HG03460 (cell line): ENCODE results near the gene ZNF74.
"Not testable (repeated sequence)": the region's sequence is repeated elsewhere in the genome, so short reads cannot be mapped to it uniquely, and the experiment has no call there.

ENCODE experiments used
- ATAC-seq: cut with Tn5 transposase; IDR thresholded peaks from one replicate; pipeline ENCODE4 v1.9.1; 2021; ENCODE audit not compliant: unreplicated experiment

ZNF74 gene

DNA sequence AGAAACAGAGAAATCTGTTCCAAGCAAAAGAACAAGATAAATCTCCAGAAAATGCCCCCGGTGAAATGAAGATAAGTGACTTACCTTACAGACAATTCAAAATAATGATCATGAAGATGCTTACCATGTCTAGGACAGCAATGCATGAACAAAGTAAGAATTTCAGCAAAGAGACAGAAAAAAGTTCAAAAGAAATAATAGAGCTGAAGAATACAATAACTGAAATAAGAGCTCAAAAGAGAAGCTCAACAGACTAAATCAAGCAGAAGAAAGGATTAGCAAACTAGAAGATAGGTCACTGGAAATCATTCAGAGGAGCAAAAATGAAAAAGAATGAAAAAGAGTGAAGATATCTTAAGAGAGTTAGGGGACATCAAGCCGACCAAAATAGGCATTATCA lies 19.8 kb upstream of the ZNF74 start:
- ATAC-seq = not testable (repeated sequence)

DNA sequence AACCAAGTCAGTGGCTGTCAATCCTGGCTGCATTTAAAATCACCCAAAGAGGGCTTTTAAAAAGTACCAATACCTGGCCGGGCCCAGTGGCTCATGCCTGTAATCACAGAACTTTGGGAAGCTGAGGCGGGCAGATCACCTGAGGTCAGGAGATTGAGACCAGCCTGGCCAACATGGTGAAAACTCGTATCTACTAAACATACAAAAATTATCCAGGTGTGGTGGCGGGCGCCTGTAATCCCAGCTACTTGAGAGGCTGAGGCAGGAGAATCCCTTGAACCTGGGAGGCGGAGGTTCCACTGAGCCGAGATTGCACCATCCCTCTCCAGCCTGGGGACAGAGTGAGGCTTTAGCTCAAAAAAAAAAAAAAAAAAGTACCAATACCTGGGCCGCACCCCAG lies 17.7 kb upstream of the ZNF74 start:
- ATAC-seq = not testable (repeated sequence)

DNA sequence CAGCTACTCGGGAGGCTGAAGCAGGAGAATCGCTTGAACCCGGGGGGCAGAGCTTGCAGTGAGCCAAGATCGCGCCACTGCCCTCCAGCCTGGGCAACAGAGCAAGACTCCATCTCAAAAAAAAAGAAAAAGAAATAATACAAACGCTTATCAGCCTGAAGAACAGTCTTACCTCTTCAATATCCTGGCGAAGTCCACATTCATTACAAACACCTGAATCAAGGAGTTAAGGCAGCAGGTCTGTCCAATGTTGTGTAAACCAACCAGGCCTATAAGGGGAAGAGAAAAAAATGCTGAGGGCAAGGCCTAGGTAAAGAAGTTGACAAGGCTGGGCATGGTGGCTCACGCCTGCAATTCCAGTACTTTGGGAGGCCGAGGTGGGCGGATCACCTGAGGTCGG lies 17.0 kb upstream of the ZNF74 start:
- not testable (repeated sequence) for ATAC-seq

DNA sequence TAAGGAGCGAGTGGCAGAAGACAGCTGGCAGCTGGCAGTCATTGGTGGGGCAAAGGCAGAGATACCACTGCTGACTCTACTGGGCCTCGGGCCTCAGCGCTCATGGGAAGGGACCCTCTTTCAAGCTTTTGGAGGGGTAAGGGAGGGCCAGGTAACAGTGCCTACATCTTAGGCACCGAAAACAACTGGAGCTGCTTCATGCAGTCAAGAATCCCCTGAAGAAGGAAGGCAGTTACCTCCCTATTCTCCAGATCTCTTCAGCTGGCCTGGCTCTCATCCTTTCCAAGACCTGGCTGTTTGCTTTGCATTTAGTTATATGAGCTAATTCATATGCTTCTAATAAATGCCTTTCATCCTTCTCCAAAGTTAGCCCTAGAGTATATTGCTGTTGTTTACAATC lies 15.8 kb upstream of the ZNF74 start:
- ATAC-seq = no peak

DNA sequence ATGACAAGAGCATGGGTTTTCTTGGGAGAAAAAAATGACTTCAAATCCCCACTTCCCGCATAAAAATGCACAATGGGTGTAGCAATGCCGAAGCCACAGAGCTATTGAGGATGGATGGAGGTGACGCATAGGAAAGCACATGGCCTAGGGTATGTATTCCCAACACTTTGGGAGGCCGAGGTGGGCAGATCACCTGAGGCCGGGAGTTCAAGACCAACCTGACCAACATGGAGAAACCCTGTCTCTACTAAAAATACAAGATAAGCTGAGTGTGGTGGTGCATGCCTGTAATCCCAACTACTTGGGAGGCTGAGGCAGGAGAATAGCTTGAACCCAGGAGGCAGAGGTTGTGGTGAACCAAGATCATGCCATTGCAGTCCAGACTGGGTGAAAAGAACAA lies 15.3 kb upstream of the ZNF74 start:
- not testable (repeated sequence) for ATAC-seq

DNA sequence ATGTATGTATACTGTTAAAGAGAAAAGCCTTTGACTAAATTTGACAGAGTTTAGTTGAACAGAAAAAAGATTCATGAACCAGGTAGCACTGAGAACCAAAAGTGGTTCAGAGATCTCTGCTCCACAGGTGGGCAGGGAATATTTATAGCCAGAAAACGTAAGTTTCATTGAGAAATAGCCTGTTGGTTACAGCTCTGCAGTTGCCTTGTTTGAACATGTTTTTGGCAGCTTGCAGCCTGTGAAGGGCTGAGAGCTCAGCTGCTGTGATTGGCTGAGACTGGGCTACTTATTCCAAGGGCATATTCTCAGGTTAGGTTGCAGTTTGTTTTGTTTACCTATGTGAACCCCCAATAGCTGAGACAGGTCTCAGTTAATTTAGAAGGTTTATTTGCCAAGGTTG lies 13.5 kb upstream of the ZNF74 start:
- ATAC-seq = no peak

DNA sequence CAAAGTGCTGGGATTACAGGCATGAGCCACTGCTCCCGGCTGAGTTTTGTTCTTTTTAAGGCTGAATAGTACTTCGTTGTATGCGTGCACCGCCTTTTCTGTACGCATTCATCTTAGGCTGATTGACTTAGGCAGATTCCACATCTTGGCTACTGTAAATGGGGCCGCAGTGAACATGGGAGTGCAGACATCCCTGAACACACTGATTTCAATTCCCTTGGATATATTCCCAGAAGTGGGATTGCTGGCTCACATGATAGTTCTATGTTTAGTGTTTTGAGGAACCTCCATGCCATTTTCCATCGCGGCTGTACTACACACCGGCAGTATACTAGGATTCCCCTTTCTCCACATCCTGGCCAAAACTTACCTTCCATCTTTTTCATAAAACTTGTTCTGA lies 10.4 kb upstream of the ZNF74 start:
- no peak for ATAC-seq

DNA sequence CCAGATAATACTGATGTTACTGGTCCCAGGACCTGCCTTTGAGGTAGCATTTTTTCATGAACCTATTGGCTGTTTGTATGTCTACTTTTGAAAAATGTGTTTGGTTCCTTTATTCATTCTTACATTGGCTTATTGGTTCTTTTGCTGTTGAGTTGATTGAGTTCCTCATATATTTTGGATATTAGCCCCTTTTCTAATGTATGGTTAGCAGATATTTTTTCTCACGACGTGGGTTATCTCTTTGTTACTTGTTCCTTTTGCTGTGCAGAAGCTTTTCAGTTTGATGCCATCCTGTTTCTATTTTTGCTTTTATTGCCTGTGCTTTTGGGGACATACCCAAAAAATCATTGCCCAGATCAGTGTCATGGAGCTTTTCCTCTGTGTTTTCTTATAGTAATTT lies 9.8 kb upstream of the ZNF74 start:
- no peak for ATAC-seq

DNA sequence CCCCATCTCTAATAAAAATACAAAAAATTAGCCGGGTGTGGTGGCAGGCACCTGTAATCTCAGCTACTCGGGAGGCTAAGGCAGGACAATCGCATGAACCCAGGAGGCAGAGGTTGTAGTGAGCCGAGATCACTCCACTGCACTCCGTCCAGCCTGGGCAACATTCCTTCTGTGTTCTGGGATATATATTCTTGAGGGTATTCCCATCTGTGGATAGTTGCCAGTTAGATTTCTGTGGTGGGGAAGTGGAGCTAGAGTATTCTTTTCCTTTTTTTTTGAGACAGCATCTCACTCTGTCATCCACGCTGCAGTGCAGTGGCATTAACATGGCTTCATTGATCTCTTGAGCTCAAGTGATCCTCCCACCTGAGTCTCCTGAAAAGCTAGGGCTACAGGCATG lies 9.1 kb upstream of the ZNF74 start:
- ATAC-seq = no peak

DNA sequence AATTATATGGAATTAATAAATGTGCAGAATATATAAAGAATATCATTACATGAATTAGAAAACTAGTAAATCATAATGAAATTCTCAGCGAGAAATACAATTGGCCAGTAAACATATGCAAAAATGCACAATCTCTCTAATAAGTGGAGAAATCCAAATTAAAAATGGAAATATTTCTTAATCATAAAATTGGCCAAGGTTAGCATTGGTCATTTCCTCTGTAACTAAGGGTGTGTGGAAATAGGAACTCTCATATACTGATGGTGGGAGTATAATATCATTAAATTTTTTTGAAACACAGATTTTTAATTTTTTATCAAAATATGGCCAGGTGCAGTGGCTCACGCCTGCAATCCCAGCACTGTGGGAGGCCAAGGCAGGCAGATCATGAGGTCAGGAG lies 7.6 kb upstream of the ZNF74 start:
- no peak for ATAC-seq

DNA sequence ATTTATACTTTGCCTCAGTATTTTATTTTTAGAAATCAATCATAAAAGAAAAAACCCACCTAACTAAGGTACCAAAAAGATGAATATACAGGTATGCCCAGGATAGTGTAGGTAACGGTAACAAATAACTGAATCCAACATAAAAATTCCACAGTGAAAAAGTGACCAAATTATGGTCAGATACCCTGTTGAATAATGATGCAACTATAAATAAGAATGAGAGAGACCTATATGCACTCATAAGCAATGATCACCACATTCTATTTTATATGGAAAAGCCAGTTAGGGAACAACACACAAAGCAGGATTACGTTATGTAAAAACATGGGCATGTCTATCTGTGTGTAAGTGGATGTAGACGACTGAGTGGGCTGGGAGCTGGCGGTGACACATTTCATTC lies 7.0 kb upstream of the ZNF74 start:
- no peak for ATAC-seq

DNA sequence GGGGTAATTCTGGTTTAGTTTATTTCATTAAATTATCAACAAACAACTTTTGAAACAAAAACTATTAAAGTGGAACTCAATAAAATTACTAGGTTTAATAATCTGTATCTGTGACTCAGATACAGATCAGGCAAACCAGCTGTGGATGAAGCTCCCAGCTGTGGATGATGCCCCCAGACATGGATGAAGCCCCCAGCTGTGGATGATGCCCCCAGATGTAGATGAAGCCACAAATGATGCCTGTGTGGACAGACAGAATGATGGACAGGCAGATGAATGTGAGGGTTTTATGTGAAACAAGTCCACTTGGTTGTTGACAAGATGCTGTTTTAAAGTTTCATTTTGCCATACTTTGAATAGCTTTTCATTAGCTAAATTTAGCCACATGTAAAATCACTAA lies 5.8 kb upstream of the ZNF74 start:
- no peak for ATAC-seq

DNA sequence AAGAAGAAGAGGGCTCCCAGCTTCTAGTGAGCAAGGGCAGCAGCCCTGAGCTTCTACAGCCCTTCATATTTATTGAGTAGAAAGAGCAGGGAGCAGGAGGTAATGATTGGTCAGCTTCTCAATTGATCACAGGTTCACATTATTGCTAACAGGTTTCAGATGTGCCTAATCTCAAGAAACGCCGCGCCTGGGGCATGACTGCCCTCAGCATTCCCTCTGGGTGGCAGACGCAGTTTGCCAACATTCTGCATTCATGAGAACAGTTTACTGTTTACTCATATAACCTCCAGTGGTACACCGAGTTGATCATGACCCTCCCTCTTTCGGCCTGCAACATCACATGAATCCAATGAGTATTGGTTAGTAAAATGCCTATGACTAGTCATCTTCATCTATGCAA lies 4.7 kb upstream of the ZNF74 start:
- ATAC-seq = no peak

DNA sequence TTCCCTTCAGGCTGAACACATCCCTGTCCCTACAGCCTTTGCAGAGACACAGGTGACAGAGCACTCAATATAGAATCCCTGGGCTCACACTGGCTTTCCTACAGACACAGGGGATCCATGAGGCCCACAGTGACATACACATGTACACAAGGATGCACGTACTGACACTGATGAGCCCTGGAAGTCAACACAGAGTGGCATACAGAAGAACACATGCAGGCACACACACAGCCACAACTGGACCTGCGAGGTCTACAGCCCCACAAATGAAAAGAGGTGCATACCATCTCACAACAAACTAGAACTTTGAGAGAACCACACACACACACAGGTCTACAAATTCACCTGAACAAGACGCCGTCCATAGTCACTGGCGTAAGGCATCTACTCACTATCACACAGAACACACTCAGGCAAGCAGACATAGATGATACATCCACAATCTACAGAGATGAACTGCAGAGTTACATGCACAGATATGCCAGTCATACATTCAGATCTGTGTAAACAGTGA lies 3.5 kb upstream of the ZNF74 start:
- ATAC-seq = no peak

DNA sequence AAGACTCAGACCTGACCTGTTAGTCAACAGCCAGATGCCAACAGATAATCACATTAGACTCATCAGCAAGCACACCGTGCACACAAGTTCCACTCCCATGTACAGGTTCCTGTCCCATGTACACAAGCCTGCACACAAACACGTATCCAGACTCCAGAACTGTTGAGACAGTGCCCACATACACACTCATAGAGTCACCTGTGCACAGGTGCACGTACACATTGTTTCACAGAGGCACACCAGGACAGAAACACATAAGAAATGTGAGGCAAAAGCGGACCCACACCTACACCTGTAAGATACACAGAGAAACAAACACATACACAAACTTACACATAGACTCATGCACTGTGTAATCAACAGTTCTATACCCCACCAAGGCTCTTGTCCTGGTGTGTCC lies 2.7 kb upstream of the ZNF74 start:
- no peak for ATAC-seq

DNA sequence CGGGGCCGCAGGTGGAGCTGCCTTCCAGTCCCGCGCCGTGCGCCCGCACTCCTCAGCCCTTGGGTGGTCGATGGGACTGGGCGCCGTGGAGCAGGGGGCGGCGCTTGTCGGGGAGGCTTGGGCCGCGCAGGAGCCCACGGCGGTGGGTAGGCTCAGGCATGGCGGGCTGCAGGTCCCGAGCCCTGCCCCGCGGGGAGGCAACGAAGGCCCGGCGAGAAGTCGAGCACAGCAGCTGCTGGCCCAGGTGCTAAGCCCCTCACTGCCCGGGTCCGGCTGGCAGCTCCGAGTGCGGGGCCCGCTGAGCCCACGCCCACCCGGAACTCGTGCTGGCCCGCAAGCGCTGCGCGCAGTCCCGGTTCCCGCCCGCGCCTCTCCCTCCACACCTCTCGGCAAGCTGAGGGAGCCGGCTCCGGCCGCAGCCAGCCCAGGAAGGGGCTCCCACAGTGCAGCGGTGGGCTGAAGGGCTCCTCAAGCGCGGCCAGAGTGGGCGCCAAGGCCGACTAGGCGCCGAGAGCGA lies 1.5 kb upstream of the ZNF74 start:
- ATAC-seq = not testable (repeated sequence)

DNA sequence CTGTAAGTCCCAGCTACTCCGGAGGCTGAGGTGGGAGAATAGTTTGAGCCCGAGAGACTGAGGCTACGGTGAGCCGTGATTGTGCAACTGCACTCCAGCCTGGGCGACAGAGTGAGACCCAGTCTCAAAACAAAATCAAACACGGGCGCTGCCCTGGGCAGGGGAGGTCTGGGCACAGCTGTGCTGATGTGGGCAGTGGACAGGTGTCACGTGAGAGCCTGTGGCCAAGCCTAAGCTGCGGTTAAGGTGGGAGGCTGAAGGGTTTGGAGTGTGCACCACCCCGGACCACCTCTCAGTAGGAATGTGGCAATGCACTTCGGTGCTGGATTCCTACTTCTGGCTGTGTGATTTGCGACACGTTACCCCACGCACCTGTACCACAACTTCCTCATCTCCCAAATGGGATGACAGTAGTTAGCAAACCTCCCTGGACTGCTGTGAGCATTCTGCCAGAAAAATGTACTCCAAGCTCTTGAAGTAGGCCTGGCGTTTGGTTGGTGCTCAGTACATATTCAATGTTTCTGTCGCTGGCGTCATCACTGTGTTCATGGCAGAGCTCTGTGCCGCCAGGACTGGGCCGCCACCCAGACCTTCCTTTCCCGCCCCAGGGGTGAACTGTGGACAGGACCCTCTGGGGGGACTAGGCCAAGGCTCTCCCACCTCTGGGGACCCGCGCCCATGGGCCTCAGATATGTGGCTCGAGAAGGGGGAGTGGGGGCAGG lies 807 bp upstream of the ZNF74 start:
- no peak for ATAC-seq

DNA sequence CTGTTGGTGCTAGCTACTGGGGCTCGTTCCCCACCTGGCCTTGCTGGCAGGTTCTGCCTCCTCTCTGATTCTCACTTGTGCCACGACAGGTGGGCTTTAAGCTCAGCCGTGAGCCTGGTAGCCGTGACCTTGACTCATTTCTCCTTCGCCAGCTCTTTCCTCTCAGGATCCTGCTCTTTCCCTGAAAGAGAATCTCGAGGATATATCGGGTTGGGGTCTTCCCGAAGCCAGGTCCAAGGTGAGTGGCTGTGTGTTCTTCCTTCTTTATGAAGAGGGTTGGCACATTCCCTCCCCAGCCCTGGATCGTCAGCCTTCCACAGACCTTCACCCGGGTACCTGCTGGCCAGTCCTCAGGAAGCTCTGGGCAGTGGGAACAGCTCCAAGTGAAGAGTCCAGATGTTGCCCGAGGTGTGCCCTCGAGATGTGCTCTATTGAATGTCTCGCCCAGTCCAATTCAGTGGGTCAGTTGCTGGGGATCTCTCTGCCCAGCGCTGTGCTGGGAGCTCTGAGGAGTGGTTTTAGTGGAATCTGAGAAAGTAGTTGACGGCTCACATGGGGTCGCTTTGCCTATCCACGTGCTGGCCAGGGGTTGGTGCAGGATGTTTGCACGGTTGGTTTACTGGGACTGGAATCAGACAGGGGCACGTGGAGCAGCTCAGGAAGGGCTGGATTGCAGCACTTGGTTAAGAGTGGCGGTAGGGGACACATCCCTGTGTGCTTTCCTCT lies 1.4 kb downstream of the ZNF74 start:
- no peak for ATAC-seq

DNA sequence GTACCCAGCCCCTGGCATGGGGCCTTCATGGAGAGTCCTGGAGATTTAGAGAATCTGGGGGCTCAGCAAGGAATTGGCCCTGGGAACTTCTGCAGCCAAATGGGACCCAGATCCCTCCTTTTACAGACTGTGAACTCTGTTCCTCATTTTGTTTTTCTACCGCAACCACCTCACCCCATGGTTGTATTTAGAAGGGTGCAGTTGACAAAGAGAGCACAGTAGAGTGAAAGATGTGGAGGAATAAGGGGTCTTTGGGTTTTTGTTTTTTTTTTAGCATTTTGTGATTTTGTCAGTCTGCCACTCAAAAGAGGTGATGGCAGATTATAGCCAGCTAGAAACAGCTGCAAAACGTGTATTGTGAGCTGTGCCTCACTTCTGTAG lies 1.9 kb downstream of the ZNF74 start:
- ATAC-seq = no peak

DNA sequence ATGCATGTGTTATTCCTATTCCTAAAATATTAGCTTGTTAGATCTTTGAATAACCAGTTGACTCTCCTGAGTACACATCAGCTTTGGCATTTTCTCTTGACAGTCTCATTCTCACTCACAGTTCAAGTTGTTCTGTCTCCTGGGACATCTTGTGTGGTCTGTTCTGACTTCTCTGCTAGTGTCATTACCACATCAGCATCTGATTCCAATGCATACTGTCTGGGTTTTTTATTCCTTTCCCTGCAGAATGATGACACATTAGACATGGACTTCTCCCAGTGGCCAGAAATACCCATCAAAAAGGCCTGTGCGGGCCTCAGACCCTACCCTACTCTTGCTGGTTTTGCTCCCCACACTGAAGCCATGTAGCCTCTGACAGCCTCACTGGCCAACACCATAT lies 2.7 kb downstream of the ZNF74 start:
- ATAC-seq = no peak

DNA sequence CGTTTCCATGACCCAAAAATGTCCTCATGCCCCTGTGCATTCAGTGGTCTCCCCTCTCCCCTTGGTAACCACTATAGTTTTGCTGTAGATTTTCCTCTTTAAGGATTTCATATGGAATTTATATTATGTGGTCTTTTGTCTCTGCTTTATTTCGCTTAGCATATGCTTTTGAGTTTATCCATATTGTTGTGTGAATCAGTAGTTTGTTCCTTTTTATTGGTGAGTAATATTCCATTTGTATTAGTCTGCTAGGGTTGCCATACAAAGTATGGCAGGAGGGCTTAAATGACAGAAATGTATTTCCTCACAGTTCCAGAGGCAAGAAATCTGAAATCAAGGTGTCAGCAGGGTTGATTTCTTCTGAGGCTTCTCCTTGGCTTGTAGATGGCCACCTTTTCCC lies 3.5 kb downstream of the ZNF74 start:
- ATAC-seq = no peak

DNA sequence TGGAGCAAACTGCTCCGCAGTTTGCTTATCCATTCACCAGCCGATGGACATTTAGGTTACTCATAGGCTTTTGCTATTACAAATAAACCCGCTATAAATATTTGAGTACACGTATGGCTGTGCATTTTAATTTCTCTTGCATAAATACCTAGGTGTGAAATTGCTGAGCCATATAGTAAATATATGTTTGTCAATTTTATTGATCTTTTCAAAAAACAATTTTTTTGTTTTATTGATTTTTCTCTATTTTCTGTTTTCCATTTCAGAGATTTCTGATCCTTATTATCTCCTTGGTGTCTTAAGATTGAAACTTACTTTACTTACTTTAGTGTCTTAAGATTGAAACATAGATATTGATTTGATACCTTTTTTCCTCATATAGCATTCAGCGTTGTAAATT lies 4.5 kb downstream of the ZNF74 start:
- no peak for ATAC-seq
